COLO668 (cell line): Measurements from ENCODE around the gene C3orf52.
A peak's percentile ranks its signal among the peaks of the same experiment; 100 is the strongest.

Source experiments
- DNase-seq: peaks from one replicate; lab custom pipeline; 2025; ENCODE audit not compliant: unreplicated experiment; lab: John Stamatoyannopoulos, UW

C3orf52 gene

GRCh38 chr3:112085735-112086075 lies 484 bp upstream of the C3orf52 start:
- DNase-seq, result no peak

- DNase-seq, result no peak
Observed at GRCh38 chr3:112086875-112087524, 811 bp downstream of the C3orf52 start.

DNA sequence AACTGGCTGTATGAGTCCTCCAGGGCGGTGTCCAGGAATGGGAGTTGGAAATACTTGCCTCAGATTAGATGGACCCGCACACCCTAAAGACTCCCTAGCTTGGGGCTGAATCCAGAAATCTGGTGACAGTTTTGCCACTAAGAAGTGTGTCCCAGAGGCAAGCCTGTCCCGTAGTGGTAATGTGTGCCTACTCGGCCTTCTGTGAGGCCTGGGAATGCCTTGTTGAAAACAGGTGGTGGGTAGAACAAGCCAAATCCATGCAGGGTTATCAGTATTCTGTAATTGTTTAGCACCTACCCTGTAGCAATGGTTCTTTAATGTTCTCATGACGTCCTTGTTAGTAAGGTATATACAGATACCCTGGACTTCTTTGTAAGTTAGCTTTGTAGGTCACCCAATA lies 1.6 kb downstream of the C3orf52 start:
- DNase-seq, result peak; percentile 3

- no peak for DNase-seq
Observed at GRCh38 chr3:112088944-112089343, 2.8 kb downstream of the C3orf52 start.

- DNase-seq, result peak; percentile 36
Observed at GRCh38 chr3:112089956-112090886, 4.0 kb downstream of the C3orf52 start.

- peak; percentile 40 for DNase-seq
Observed at GRCh38 chr3:112090887-112091586, 4.8 kb downstream of the C3orf52 start.

DNA sequence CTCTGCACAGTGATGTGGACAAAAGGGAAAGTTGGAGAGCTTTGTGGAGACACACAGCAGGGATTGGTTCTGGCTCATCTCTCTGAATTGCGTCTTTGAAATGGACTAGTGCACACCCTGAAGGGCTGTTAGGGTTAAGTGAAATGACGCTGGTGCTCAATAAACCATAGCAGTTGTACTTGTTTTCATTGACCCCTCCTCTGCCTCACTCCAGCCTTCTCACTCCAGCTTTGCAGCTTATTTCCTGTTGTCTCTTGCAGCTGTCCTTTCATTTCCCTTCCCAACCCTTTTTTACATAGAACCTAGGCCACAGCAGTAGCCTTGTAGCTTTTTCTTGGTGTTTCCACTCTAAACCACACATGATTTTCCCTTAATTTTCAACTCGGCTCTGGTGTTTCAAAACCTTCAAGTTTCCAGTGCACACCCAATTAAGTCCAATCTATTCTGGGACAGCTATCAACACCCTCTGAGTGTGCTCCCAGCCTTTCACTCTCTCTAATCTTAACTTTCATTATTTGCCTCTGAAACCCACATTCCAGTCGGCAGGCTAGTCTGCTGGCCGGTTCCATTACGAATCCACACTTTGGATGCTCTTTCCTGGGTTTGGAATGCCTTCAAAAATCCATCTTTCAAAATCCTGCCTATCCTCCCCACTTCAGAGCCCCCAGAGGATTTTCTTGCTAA lies 6.4 kb downstream of the C3orf52 start:
- DNase-seq, result peak; percentile 16

DNA sequence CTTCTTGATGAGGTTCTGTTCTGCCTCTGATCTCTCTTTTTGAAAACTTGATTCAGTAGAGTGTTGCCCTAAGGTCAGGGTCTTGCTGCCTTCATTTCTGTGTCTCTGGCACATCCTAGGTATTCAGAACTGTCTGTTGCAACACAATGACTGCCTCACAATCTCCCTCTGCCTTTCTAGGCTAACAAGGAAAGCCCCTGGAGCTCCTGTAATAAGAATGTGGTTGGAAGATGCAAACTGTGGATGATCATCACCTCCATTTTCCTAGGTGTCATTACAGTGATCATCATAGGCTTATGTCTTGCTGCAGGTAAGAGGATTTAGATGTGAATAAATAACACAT lies 7.0 kb downstream of the C3orf52 start:
- DNase-seq, result no peak

DNA sequence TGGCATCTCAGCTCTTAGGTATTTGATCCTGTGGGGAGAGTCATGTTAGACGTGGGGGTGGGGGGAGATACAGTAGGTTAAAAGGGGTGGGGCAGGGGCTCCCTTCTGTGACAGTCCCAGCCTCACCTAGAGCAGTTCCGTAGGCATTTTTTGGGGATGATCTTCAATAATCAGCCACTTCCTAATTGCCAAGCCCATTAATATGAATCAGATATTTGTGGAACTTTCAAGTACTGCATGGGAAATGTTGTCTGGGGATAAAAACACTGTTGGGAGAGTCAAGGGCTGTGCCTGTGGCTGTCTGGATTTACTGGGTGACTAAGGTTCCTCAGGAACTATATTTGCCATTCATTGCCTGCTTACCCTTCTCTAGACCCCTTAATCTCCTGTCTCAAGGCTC lies 9.5 kb downstream of the C3orf52 start:
- DNase-seq, result no peak

DNA sequence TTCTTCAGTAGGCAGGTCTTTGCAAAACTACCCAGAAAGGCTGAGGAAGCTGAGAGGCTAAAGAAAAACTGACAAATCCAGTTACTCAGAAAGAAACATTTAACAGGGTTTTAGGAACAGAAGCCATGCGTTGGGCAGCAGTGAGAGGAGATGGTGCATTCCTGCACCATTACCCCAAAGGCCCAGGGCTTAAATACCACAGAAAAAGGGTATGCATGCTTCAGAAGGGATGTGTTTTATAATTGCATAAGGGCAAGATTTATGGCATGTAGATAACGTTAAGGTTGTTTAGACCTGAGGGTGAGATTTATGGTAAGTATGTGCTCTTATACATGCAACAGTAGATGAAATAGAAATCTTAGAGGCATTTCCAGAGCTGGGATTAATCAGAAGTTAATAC lies 10.0 kb downstream of the C3orf52 start:
- DNase-seq, result no peak

DNA sequence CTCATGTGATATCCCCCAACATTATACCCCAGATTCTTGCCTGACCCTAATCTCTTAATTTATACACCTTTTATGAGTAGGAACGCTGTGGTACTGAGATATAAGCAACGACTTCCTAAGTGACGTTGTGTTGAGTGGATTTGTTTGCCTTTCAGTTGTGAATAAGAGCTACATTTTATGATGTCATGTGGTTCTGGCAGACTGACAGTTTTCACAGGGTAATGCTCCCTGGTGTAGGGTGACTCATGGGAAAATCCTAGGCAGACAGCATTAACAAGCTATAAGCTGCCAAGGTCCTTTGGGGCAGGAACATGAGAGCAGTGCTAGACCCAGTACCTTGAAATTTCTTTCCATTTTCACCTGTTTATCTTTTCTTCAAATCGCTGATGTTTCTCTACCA lies 11.2 kb downstream of the C3orf52 start:
- DNase-seq, result peak; percentile 51

DNA sequence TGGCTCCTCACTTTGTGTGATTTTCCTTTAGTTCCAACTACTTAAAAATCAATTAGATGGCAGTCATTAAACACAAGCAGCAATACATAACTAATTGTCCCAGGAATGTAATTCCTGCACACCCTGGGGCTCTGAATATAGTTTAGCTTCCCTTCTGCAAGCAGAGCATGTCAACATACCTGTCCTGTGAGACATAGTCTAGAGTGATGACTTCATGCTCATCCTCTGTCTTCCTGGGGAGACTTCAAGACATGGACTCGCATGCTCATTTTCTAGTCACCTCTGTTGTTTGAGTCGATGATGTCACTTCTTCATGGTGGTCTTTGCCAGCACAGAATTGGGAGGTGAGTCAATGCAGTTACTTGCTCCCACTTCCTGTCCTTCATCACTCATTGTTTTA lies 15.7 kb downstream of the C3orf52 start:
- DNase-seq, result no peak

GRCh38 chr3:112104774-112105173 lies 18.6 kb downstream of the C3orf52 start:
- no peak for DNase-seq

GRCh38 chr3:112109322-112109721 lies 23.1 kb downstream of the C3orf52 start:
- DNase-seq, result no peak

DNA sequence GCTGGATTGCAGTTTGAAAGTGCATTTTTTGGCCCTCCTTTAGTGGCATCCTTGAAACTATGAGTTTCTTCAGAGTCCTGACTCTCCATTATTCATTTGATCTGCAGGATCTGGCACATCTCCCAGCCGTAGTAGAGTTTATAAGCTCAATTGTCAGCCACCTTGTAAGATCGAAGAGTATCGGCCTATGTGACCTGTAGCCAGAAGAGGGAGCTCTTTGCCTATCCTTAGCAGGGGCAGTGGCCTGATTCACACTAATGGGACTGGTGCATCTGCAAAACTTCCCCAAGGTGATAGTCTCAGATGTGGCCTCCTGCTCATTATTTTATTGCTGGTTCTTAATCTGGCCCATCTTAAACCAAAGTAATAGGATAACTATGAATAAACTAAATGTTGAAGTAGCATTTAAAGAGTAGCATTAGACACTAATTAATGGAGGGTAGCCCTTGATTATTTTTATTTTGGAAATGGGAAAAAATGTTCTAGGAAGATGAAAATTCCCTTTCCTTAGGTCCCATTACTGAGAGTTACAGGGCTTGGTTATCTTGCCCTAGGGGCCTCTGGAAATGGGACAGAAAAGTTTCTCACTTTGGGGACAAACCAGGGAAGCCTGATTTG lies 25.7 kb downstream of the C3orf52 start:
- peak; percentile 20 for DNase-seq

DNA sequence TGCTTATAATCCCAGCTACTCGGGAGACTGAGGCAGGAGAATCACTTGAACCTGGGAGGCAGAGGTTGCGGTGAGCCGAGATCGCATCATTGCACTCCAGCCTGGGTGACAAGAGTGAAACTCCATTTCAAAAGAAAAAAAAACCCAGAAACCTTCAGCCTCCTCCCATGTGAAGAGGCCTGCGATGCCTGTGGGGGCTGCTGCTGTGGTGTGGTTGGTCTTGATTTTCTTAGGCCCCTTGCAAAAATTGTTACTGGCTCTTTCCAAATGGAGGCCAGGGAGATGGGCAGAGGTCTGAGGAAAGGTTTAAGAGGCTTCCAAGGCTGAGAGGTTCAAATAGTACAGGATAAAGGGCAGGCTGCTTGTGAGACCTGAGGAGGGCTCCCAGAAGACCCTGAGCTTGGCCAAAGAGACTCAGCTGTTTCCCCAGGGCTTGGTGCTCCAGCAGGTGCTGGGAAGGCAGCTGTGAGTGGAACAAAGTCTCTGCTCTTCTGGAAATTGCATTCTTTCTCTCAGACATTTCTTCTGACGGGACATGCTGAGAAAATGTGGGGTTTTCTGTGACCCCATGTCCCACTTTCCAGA lies 28.5 kb downstream of the C3orf52 start:
- DNase-seq, result no peak

GRCh38 chr3:112115161-112115739 lies 29.1 kb downstream of the C3orf52 start:
- no peak for DNase-seq

DNA sequence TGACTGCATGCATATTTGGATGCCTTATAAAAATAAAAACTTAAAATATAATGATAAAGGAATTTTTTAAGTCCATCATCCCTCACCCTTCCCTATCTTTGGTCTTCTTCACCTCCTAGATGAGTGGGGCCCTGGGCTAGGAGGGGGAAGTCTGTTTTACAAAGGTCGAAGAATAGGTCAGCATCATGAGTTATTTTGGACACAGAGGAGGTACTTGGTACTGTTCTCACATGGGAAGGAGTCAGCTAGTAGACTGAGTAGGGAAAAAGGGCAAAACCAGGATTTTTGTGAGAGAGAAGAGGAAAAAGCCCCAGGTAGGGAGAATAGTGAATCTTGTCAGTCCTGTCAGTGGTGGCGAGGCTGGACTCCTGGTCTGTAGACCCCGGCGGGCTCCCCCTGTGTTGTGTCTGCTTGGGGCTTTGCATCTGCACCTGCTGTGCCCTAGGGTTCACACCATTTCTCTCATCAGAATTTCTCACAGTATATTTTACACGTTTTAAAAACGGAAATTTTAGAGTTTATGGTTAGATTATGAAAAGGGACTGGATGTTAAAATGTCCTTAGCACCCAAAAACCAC lies 29.7 kb downstream of the C3orf52 start:
- no peak for DNase-seq

DNA sequence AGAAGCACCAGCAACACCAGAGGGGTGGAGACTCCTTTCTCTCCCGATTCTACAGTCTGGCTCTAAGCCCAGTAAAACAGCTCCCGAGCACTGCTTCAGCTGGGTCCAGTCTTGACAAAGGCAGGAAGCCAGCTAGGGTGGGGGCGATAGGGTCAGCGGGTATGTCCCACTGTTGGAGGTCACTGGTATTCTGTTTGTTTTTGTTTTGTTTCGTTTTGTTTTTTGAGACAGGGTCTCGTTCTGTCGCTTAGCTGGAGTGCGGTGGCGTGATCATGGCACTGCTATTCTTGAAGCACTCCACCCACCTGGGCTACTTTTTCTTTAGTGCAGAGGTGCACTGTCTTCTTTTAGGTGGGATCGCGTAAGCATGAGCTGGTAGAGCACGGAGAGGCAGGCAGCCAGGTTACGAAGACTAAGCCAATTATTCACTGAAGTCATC lies 30.6 kb downstream of the C3orf52 start:
- no peak for DNase-seq

DNA sequence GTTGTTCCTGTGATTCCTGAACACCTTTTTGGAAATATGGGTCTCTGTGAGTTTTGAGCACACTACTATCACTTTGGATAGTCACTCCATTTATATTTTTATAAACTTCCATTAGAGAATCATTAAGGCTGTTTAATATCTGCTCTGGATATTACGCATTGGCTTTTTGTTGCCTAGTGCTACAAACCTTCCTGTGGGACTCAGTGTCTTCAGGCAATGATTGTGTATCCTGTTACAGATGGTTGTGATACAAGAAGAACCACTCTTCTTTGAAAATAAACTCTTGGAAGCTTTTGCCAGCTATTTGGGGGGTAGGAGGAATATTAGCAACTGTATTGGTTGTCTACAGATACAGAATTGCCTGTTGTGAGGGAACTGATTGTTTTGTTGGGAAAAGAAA lies 31.2 kb downstream of the C3orf52 start:
- DNase-seq, result no peak
